Stimulated activated CD4-positive, alpha-beta T cell treated with anti-CD3 and anti-CD28 coated beads, TNF-alpha, amount 100 ng/mL, for 48 hours (primary cell): ENCODE results near the gene AFTPH.

Experiments used
- DNase-seq, 3 donors: peaks; one replicate each; pipeline ENCODE4 v3.0.0-alpha.2; 2020; ENCODE audit warnings: low read depth in 3 of 3

Gene AFTPH

DNA sequence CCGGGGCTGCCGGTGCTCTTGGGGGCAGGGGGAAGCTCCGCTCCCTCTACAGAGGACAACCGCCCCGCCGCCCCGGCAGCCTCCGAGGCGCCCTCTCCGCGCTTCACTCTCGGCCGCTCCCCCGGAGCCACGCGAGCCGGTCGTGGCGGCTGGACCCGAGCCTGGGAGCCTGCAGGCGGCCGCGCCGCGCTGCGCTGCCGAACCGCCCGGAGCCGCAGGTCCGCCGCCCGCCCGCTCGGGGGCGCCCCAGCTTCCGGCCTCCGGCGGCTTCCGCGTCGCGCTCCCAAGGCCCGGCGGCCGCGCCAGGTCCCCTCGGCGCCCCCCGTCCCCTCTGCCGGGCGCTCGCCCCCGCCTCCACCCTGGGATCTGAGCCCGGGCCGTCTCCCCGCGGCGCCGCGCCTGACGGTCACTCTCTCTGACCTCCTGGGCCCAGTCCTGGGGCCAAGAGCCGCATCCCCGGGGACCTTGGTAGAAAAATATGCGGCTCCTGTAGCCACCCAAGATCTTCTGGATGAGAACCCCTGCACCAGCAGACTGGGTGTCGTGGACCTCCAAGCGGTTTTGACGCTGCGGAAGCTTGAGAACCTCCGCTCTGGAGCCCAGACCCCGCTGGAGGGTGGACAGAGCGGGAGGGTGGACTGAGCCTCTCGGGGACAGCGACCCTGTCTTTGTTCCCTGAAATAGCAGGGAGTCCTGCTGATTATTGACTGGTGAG is 85.3 kb downstream of the AFTPH start:
- peak; percentile 29 to 66 (median 42) for DNase-seq

DNA sequence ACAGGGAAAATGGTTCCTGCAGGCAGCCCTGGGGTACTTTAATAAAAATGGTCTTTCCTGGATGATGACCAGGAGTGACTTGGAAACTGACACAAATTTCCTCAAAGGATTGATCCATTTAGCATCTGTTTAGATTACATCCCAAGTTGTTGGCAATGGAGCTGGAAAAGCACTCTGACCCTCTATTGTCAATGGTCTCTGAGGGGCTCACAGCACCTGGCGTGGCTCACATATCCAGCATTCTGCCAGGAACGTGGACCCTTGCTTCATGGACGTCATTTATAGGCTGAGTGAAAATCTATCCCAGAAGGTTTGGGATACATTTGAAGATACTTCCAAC is 85.8 kb downstream of the AFTPH start:
- no peak for DNase-seq

DNA sequence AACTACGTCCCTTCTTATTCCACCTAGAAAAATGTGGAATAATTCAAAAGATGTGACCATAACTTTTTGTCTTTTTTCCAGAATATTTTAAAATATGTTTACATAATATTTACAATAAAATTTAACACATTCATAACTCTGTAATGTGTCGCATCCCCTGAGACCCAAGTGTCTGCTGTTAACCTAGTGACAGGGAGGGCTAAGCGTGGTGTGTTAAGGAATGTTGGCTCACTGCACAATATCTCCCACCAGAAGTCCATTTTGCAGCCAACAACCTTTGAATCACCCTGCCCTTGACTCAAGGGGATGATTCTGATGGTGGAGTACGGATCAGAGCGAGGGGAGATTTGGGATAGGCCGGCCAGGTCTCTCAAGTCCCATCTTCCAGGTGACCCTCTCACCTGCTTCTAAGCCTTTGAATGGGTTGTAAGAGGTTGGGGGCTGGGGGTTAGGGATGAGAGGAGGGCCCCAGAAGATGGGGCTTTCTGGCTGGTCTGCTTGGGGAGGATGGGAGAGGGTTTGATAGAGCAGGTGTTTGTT is 86.3 kb downstream of the AFTPH start:
- DNase-seq, result no peak

DNA sequence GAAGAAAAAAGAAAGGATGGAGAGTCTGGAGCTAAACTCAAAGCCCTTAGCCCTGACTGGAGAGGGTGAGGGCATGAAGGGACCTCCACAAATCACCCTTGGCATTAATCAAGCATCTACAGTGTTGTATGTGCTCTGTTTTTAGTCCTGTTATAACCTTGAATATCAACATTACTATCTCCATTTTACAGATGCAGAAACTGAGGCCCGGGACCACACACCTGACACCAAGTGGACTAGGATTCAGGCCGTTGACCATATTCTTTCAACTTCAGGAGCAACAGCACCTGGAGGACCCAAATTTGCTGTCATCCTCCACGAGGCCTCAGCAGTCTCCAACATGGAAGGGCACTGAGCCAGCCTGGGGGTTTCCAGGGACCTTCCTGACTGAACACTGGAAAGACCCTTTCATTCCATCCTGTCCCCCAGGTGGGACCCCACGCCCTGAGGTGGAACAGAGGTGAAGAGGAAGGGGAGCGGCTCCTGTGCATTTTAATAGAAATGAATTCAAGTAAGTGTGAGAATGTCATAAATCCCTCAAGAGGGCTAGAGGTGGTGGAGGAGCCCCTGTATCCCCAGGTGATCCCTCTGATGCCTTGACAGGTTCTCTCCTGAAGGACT is 88.6 kb downstream of the AFTPH start:
- DNase-seq, result no peak

DNA sequence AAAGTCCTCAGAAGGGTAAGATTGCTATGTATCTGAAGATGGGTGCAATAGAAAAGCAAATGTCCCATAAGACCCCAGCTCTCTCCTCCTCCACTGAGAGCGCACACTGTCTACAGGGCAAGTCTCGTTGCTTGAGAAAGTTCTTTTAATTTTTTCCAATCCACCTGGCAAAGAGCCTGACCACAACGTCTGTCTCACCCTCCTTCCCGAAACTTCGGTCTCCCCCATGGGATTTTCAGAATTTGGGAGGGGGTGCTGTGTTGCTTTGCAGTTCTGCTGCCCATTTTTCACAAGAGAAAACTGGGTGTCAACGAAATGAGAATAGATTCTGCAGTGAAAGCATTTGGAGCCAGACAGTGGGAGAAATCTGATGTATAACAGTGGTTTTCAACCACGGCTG is 89.1 kb downstream of the AFTPH start:
- no peak for DNase-seq

DNA sequence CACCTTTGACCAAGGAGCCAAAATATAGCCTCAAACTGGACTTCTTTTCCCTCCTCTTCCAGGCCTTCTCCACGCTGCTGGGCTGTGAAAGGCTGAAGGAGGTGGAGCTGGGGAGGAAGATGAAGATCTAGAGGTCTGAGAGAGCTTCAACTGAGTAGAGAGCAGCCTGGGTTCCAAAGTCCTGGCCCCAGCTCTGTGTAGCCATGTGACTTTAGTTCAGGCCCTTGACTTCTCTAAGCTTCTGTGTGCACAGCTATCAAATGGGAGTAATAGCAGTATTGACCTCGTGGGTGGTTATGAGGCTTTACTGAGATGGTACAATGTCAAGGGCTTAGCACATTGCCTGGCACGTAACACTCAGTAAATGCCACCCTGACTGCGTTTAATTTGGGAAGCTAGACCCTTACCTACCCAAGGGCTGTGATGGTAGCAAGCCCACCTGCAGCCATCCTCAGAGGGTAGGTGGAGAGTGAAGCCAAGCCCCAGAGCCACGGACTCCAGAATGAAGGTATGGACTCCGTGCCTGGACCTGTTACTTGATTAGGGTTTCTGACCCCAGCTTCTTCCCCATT is 91.2 kb downstream of the AFTPH start:
- DNase-seq, result no peak

DNA sequence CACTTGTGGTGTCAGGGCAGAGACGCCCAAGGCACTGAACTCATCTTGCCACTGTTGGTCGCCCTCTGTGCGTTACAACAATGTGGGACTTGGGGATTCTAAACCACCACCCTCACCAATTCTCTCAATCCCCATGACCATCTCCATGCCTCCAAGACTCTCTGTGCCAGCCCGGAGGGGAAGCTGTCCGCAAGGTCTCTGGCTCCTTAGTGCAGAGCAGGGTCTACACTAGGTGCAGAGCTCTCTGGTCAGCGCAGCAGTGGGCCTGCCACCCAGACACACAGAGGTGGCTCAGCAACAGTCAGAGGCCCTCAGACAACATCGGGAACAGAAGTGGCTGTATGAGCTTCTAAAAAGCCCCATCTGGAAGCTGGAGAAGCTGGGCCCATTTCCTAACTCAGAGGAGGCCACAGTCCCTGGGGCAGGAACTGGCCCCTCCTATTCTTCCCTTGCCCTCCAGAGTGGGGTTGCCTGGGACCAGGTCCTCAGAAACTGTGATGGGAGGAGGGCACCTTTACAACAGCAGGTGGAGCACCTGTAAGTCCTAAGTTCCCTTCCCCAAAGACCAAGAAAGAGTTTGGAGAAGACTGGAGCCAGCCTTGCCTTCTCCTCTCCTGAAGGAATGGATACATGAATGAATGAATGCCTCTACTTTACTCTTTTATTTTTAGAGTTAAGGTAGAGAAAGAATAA is 91.9 kb downstream of the AFTPH start:
- DNase-seq, result no peak

DNA sequence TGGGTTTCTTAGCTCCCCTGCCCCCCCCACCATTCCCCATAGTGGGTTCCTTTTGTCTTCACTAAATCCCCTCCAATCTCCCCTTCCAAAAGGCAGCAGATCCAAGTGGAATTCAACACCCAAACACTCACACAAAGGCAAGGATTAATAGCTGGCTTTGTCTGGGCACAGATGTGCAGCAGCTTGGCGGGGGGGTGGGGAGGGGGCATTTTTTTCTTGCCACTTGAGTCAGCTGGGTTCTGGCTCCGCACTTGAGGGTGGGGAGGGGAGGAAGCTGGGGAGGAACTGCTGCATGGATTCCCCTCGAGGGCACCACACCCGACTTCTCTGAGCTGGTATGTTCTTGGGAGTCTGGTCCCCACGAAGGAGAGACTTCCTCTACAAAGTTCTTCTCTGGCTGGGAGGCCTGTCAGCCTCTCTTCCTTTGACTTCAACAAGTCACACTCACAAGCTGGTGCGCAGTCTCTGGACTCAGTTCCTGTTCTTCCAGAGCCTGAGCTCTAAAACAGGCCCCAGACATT is 93.6 kb downstream of the AFTPH start:
- no peak for DNase-seq

DNA sequence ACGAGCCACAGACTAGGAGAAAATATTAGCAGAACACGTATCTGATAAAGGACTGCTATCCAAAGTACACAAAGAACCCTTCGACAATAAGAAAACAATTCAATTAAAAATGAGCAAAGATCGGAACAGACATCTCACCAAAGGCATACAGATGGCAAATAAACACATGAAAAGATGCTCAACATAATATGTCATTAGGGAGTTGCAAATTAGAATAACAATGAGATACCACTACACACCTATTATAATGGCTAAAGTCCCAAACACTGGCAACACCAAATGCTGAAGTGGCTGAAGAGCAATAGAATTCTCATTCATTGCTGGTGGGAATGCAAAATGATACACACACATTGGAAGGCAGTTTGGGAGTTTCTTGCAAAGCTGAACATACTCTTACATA is 96.5 kb downstream of the AFTPH start:
- no peak for DNase-seq

DNA sequence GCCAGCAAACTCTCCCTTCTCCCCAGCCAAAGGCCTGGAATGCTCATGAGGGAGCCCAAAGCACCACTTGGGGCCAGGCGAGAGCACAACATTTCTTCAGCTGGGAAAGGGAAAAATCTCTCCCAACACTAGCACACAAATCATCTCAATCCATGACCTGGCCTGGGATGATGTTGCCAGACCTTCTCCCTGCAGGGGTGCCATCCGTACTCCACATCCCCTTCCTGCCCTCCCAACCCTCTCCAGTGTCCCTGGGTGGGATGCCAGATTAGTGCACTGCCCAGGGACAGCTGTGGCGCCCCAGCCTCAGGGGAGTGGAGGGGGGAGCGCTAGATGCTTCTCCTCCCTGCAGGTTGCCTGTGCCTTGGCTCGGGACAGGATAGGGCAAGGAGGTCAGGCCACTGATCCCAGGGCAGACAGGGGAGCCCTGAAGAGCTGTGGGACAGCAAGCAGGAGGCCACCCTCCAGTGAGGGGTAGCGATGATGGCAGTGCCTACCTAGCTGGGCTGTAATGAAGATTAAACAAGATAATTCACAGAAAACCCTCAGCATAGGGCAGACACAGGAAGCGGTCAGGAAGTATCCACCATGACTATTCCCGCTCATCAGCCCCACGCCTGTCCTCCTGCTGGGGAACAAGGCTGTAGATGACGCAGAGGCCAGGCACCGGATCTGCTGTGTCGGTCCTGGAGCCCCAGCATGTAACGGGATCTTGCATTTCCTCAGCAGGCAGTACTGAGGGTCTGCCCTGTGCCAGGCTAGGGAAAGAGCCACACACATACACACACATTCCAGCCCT is 98.5 kb downstream of the AFTPH start:
- DNase-seq, result no peak

DNA sequence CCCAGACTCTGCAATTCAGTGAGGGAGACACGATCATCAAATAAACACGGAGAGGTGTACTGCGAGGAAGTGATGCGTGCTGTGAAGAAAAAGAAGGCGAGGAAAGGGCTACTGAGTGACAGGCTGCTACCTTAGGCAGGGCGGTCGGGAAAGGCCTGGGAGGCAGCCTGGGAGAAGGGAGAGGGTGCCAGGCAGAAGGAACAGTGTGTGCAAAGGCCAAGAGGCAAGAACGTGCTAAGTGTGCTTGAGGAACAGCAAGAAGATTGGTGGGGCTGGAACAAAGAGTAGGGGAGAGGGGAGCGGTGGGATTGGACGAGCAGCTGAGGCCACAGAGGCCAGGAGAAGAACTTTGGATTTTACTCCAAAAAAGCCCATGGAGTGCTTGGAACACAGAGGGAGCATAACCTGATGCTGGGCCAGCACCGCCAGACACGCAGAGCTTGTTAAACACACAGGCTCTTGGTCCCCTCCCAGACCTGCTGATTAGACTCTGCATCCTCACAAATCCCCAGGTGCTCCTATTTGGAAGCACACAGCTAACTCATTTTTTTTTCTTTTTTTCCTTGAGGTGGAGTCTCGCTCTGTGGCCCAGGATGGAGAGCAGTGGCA is 99.2 kb downstream of the AFTPH start:
- DNase-seq, result no peak

DNA sequence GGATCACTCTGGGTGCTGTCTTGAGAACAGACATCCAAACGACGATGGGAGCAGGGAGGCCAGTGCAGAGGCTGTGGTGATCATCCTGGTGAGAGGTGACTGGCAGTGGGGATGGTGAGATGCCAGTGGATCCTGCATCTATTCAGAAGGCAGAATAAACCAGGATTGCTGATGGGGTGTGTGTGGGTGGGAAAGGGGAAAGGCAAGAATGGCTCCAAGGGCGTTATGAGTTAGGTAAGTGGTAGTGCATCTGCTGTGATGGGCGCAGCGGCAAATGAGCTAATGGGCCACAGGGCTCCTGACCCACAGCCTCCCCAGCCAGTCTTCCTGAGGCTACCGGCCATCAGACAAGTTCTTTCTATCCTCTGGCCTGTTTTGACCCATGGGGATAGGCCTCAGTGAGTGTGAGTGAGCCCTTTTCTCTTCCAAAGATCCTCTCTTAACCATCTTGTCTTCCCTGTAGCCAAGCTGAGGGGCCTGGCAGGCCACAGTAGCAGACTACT is 100.0 kb downstream of the AFTPH start:
- DNase-seq, result no peak

DNA sequence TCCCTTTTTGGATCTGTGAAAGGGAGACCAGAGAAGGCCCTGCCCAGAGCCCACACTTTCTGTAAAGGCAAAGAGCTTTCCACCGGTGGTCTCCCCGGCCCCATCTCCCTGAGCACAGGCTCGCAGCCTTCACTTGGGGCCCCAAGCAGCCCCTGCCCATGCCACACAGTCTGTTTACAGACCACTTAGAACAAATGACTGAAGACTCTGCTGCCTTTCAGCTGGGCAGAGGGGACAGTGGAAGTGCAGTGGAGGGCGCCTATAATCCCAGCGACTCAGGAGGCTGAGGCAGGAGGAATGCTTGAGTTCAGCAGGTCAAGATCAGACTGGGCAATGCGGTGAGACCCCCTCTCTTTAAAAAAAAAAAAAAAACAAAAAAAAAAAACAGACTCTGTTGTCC is 100.7 kb downstream of the AFTPH start:
- no peak for DNase-seq

DNA sequence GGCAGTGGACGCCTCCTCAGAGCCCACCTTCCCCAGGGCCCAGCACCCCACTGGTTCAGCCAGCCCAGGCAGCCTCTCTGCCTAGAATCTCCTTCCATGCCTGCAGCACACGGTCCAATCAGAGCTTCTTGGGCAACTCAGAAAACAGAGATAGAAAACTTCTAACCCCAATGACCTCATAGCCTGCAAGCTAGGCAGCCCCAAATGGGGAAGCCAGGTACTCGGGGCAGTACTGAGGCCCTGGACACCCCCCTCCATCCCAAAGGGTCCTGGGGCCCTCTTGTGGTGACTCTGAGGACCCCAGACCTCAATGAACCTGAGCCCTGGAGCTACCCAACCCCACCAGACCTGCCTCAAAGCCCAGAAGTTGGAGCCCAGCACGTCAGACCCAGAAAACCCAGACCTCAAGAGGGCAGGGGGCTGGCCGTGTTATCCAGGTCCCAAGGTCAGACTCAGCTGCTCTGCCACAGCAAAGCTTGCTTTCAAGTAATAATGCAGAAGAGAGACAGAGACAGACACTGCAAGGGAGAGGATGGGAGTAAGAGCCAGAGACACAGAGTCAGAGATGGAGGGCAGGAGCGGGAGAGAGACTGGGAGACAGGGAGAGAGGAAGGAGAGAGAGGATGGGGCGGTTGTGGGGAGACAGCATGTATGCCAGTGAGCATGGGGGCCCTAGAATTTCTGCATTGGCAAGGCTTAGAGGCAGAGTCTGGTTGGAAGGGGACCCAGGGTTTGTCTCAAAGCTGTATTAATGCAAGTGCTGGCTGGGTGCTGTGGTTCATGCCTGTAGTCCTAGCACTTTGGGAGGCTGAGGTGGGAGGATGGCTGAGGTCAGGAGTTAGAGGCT is 101.4 kb downstream of the AFTPH start:
- no peak for DNase-seq

DNA sequence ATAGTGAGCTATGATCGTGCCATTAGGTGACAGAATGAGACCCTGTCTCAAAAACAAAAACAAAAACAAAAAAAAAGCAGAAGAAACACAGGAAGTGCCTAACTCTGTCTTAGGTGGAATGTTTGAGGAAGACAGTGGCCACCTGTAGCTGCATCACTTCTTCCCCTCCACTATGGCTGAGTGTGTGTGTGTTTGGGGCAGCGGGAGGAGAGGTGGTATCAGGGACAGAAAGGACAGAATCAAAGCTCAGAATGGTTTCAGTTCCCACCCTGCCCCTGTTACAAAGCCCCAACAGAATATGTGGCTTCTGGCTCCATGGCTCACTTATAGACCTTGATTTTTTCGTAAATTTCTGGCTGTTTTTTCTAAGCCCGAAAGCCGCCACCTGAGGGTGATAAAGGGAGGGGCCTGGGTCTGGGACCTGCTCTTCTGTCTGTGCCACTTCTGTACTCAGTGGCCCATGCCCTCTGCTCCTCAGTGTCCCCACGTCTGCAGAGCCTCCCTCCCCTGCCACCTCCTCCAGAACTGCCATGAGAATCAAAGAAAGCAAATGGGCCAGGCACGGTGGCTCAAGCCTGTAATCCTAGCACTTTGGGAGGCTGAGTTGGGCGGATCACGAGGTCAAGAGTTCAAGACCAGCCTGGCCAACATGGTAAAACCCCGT is 102.2 kb downstream of the AFTPH start:
- DNase-seq, result no peak

DNA sequence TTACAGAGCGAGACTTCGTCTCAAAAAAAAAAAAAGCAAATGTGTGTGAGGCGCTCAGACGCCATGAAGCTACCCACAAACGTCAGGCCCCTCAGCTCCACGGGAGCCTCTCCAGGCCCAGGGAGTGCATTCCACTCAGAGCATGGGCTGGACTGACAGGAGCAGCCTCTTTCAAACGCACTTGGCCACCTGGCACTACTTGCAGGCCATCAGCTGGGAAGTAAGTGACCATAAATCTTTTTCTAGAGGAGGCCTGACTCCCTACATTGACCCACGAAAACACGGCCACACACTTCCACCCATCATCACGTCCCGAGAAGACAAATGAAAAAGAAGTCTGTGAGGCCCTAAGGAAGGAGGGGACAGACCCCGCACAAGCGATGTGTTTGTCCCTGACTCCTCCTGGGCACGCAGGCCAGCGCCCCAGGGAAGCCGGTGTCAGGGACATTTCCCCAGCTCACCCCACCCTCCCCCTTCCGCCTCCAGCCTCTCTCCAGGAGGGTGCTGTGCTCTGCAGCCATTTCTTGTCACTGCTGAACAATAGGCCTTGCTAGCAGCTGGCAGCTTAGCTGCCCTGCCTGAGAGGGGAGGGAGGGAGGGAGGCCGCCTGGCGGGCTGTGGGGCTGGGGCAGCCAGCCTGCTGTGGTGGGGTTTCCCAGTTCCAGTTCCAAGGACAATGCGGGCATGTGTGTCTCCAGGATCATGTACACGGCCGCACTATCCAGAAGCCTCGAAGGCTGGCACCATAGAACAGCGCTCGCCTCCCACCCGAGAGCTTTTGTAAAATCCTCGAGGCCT is 103.0 kb downstream of the AFTPH start:
- no peak for DNase-seq

DNA sequence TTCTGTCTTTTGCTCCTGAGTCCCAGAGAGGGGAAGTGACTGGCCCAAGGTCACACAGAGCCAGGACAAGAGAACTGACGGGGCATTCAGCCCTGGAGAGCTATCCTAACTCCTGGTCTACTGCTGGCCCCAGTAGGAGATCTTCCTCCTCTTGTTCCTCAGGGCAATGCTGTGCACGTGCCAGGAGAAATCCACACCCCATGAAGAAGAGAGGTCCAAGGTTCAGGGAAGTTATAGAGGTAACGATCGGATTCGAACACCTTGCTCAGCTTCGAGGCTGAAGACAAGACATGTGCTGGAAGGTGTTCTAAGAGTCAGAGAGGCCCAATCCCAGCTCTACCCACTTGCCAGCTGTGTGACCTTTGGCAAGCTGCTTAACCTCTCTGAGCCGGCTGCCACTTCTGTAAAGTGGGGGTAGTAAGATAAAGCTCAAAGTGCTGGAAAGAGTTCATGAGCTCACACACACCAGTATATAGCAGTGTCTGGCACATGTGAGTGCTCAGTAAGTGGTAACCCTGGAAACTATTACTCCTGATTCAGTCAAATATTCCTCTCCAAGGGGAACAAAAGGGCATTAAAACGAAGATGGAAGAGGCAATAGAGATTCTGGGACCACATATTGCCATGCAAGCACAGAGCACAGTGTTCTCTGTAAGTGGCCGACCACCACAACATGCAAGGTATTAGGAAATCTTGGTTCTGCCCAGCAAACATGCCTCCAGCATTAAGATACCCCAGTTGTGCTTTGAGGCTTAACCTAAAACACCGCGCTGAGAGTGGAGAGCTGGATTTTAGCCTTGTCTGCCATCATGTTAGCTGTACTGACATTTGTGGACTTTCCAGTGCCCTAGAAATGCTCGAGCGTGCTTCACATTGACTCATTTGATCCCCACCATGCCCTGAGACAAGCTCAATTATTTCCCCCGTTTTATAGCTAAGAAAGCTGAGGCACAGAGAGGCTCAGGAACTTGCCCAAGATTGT is 104.0 kb downstream of the AFTPH start:
- no peak for DNase-seq
